ENCODE results near the gene NEDD9. TPM values are rescaled to one million over a fixed set of nuclear protein-coding genes. Genes with fewer than 3 reads are reported as not detected.
A peak's percentile ranks its signal among the peaks of the same experiment; 100 is the strongest.

NEDD9 gene
- total and polyA plus RNA-seq, 2 of the 13 experiments (the other 11 are each of a cell fraction or from before 2014, with no cell fraction given) = 27.1 to 389 TPM

DNA sequence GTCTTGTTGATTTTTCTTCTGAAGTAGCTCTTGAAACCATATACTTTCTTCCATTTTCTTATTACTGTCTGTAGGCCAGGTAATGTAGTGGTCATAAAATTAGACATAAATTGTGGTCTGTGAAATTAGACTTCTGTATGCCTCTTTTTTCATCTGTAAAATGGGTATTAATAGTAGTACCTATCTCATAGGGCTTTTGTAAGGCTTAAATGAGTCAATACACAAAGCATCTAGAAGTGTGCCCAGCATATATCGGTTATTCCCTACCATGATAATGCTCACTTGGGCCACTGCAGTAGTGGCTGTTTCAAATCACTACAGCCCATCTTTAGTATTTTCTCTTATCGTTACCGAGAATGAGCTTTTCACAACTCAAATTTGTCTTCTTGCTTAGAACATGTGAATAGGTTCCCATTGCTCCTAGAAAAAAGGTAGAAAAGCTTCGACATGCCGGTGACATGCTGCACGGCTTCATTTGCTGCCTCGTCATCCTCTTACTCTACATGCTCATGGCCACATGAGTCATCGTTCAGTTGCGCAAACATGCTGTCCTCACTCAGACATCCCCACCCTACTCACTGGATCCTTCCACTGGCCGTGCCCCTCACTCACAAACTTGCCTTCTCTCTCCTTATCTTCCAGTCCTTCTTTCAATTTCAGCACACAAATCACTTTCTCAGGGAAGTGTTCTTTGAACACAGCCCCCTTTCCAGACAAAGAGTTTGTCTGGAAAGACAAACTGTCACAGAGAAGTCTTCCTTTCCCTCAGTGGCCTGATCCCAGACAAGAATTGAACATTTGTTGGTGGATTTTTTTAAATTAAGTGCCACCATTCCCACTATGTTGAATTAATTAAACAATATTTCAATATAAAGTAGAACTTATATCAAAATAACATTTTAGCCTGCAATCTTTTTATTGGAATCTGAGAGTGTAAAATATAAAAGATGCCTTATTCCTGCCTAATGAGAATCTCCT lies 88.8 kb downstream of the NEDD9 start (continued):
- TF ChIP-seq SETDB1 (CRISPR knock-in tag; IDR thresholded peaks at IDR 0.05; ENCODE audit: borderline replicate concordance) = no peak
- no peak for TF ChIP-seq FIP1L1 (IDR thresholded peaks at IDR 0.05; ENCODE audit: borderline replicate concordance, insufficient read depth, low read depth, low read length)
- no peak for TF ChIP-seq SMAD9 (CRISPR knock-in tag; IDR thresholded peaks at IDR 0.05)
- TF ChIP-seq LRRFIP1 (CRISPR knock-in tag; conservative IDR thresholded peaks at IDR 0.05) = no peak
- TF ChIP-seq, protein P1, sequence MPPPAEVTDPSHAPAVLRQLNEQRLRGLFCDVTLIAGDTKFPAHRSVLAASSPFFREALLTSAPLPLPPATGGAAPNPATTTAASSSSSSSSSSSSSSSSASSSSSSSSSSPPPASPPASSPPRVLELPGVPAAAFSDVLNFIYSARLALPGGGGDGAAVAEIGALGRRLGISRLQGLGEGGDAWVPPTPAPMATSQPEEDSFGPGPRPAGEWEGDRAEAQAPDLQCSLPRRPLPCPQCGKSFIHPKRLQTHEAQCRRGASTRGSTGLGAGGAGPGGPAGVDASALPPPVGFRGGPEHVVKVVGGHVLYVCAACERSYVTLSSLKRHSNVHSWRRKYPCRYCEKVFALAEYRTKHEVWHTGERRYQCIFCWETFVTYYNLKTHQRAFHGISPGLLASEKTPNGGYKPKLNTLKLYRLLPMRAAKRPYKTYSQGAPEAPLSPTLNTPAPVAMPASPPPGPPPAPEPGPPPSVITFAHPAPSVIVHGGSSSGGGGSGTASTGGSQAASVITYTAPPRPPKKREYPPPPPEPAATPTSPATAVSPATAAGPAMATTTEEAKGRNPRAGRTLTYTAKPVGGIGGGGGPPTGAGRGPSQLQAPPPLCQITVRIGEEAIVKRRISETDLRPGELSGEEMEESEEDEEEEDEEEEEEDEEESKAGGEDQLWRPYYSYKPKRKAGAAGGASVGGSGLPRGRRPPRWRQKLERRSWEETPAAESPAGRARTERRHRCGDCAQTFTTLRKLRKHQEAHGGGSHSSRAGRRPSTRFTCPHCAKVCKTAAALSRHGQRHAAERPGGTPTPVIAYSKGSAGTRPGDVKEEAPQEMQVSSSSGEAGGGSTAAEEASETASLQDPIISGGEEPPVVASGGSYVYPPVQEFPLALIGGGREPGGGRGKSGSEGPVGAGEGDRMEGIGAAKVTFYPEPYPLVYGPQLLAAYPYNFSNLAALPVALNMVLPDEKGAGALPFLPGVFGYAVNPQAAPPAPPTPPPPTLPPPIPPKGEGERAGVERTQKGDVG (CRISPR knock-in tag; IDR thresholded peaks at IDR 0.05; ENCODE audit: borderline replicate concordance) = no peak
- TF ChIP-seq ZBTB8A (CRISPR knock-in tag; IDR thresholded peaks at IDR 0.05; ENCODE audit: borderline replicate concordance, low read depth) = no peak
- TF ChIP-seq ATM (IDR thresholded peaks at IDR 0.05; ENCODE audit: borderline replicate concordance) = no peak
- TF ChIP-seq JARID2 (CRISPR knock-in tag; IDR thresholded peaks at IDR 0.05; ENCODE audit: insufficient replicate concordance) = no peak
- TF ChIP-seq, protein P2, sequence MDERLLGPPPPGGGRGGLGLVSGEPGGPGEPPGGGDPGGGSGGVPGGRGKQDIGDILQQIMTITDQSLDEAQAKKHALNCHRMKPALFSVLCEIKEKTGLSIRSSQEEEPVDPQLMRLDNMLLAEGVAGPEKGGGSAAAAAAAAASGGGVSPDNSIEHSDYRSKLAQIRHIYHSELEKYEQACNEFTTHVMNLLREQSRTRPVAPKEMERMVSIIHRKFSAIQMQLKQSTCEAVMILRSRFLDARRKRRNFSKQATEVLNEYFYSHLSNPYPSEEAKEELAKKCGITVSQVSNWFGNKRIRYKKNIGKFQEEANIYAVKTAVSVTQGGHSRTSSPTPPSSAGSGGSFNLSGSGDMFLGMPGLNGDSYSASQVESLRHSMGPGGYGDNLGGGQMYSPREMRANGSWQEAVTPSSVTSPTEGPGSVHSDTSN (CRISPR knock-in tag; IDR thresholded peaks at IDR 0.05) = no peak
- TF ChIP-seq DNMT1 (CRISPR knock-in tag; IDR thresholded peaks at IDR 0.05) = no peak
- no peak for TF ChIP-seq CSRNP2 (CRISPR knock-in tag; conservative IDR thresholded peaks at IDR 0.05; ENCODE audit: low read depth)
- TF ChIP-seq ZMYM3 (CRISPR knock-in tag; IDR thresholded peaks at IDR 0.05) = 0 out of 2 replicates have a peak, but pooled peaks have one; percentile 60
- peak; percentile 67 for TF ChIP-seq ZNF329 (CRISPR knock-in tag; IDR thresholded peaks at IDR 0.05; ENCODE audit: low read depth)
- no peak for TF ChIP-seq MAZ (IDR thresholded peaks at IDR 0.05; ENCODE audit: borderline replicate concordance, low read depth, low read length)
- TF ChIP-seq MAZ (CRISPR knock-in tag; IDR thresholded peaks at IDR 0.05; ENCODE audit: low read depth) = 0 out of 2 replicates have a peak, but pooled peaks have one; percentile 46
- TF ChIP-seq, protein P3, sequence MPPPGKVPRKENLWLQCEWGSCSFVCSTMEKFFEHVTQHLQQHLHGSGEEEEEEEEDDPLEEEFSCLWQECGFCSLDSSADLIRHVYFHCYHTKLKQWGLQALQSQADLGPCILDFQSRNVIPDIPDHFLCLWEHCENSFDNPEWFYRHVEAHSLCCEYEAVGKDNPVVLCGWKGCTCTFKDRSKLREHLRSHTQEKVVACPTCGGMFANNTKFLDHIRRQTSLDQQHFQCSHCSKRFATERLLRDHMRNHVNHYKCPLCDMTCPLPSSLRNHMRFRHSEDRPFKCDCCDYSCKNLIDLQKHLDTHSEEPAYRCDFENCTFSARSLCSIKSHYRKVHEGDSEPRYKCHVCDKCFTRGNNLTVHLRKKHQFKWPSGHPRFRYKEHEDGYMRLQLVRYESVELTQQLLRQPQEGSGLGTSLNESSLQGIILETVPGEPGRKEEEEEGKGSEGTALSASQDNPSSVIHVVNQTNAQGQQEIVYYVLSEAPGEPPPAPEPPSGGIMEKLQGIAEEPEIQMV (CRISPR knock-in tag; IDR thresholded peaks at IDR 0.05; ENCODE audit: low read depth) = peak; percentile 33; the same call in 1 of the 2 replicates
- no peak for TF ChIP-seq RBM22 (optimal IDR thresholded peaks at IDR 0.05; ENCODE audit: low read length)

All from HepG2 (cell line).